H1 (cell line): ENCODE results near the gene LIAS. TPM values are rescaled to one million over a fixed set of nuclear protein-coding genes. Genes with fewer than 3 reads are reported as not detected.
A peak's percentile ranks its signal among the peaks of the same experiment; 100 is the strongest.

ENCODE experiments used
- CTCF ChIA-PET: fragments of 300-600 bp; sonication (Branson Sonifier 250); formaldehyde crosslinking; loops from one replicate; lab custom pipeline; 2021; ENCODE audit not compliant: partially characterized antibody; lab: Charles Lee
- POLR2A ChIA-PET: fragments of 300-600 bp; sonication (Branson Sonifier 250); formaldehyde crosslinking; loops from one replicate; lab custom pipeline; 2021; ENCODE audit warnings: inconsistent platforms; ENCODE audit not compliant: partially characterized antibody; lab: Charles Lee
- DNase-seq, 2 experiments: peaks; one replicate each; pipeline versions ENCODE4 v3.0.0 to v3.0.0-alpha.2; 2010 to 2022; ENCODE audit warnings: low spot score in 2 of 2, low read depth in 1 of 2, mixed read lengths in 1 of 2
- FAIRE-seq: peaks from 2 replicates; lab custom pipeline; 2011; peaks lifted over from hg19 to GRCh38; lab: Jason Lieb, UNC
- H2AFZ ChIP-seq: 2 replicates; pipeline ENCODE4 v1.8.1; 2012; ENCODE audit warnings: low read length, inconsistent platforms
- H2AK5ac ChIP-seq: 2 replicates; pipeline ENCODE4 v1.6.1; 2013; ENCODE audit warnings: low read depth, low read length
- H2BK120ac ChIP-seq: replicated peaks from 2 replicates; pipeline ENCODE3; 2013; ENCODE audit warnings: low read depth, low read length, inconsistent platforms
- H2BK12ac ChIP-seq: 2 replicates; pipeline ENCODE4 v1.6.1; 2013; ENCODE audit warnings: low read depth, low read length
- H2BK15ac ChIP-seq: 2 replicates; pipeline ENCODE4 v1.6.1; 2013; ENCODE audit warnings: low read length
- H2BK20ac ChIP-seq: 2 replicates; pipeline ENCODE4 v1.6.1; 2013; ENCODE audit warnings: low read length
- H2BK5ac ChIP-seq: 2 replicates; pipeline ENCODE4 v1.6.1; 2013; ENCODE audit warnings: low read depth, low read length
- H3K14ac ChIP-seq: 2 replicates; pipeline ENCODE4 v1.6.1; 2013; ENCODE audit warnings: inconsistent platforms; ENCODE audit not compliant: insufficient read length
- H3K18ac ChIP-seq: 2 replicates; pipeline ENCODE4 v1.6.1; 2013; ENCODE audit warnings: low read length; ENCODE audit errors: extremely low read depth
- H3K23ac ChIP-seq: 2 replicates; pipeline ENCODE4 v1.6.1; 2013; ENCODE audit warnings: inconsistent platforms; ENCODE audit not compliant: insufficient read length
- H3K23me2 ChIP-seq: 2 replicates; pipeline ENCODE4 v1.6.1; 2013; ENCODE audit warnings: low read depth, low read length
- H3K27ac ChIP-seq: 2 replicates; pipeline ENCODE4 v1.6.1; 2011; ENCODE audit warnings: low read depth, low read length, inconsistent platforms
- H3K27me3 ChIP-seq, 4 experiments: replicated peaks in 1 of 4; 1 replicate in 1 of 4; 2 replicates in 3 of 4; pipeline versions ENCODE4 v1.6.1 to v1.8.1; 2011 to 2013; ENCODE audit warnings: low read length in 3 of 4, mild to moderate bottlenecking in 3 of 4, inconsistent platforms in 2 of 4, mixed read lengths in 2 of 4, moderate library complexity in 1 of 4; ENCODE audit not compliant: control insufficient read depth in 3 of 4, insufficient read depth in 3 of 4; ENCODE audit errors: extremely low read depth in 1 of 4
- H3K36me3 ChIP-seq, 4 experiments: 2 replicates each; pipeline versions ENCODE4 v1.6.1 to v1.8.1; 2011 to 2013; ENCODE audit warnings: mild to moderate bottlenecking in 4 of 4, low read length in 3 of 4, moderate library complexity in 2 of 4, control low read depth in 1 of 4, inconsistent platforms in 1 of 4; ENCODE audit not compliant: insufficient read depth in 4 of 4, control insufficient read depth in 2 of 4
- H3K4ac ChIP-seq: replicated peaks from 2 replicates; pipeline ENCODE3; 2013; ENCODE audit warnings: low read length, low read depth, mixed read lengths, inconsistent platforms; ENCODE audit not compliant: insufficient read length
- H3K4me1 ChIP-seq, 4 experiments: replicated peaks in 1 of 4; 1 replicate in 1 of 4; 2 replicates in 3 of 4; pipeline versions ENCODE4 v1.6.1 to v1.8.1; 2011 to 2013; ENCODE audit warnings: low read length in 3 of 4, inconsistent platforms in 2 of 4, mixed read lengths in 1 of 4; ENCODE audit not compliant: insufficient read depth in 4 of 4, control insufficient read depth in 3 of 4
- H3K4me2 ChIP-seq, 2 experiments: 2 replicates each; pipeline versions ENCODE4 v1.6.1 to v1.8.1; 2011 to 2013; ENCODE audit warnings: low read depth in 2 of 2, low read length in 2 of 2, control low read depth in 1 of 2, inconsistent platforms in 1 of 2, mild to moderate bottlenecking in 1 of 2; ENCODE audit not compliant: insufficient read depth in 1 of 2
- H3K4me3 ChIP-seq, 4 experiments: fragments of 200-600, 300-600 bp in 1 of 4; sonication (generic), shearing (Covaris generic), sonication (Bioruptor Twin) in 1 of 4; 2 replicates each; pipeline versions ENCODE4 v1.5.1 to v1.8.1; 2011 to 2016; ENCODE audit warnings: low read length in 4 of 4, low read depth in 3 of 4, control low read depth in 2 of 4, inconsistent platforms in 2 of 4, mild to moderate bottlenecking in 2 of 4, mixed read lengths in 1 of 4, moderate library complexity in 1 of 4; ENCODE audit not compliant: insufficient read depth in 2 of 4; ENCODE audit errors: extremely low read depth in 1 of 4
- H3K56ac ChIP-seq: replicated peaks from 2 replicates; pipeline ENCODE3; 2013; ENCODE audit warnings: low read depth, mild to moderate bottlenecking, mixed read lengths, low read length, inconsistent platforms; ENCODE audit not compliant: insufficient read length
- H3K79me1 ChIP-seq: 2 replicates; pipeline ENCODE4 v1.6.1; 2013; ENCODE audit warnings: low read depth, low read length, control low read depth
- H3K79me2 ChIP-seq, 2 experiments: 2 replicates each; pipeline versions ENCODE4 v1.6.1 to v1.8.1; 2012 to 2013; ENCODE audit warnings: low read length in 2 of 2, mild to moderate bottlenecking in 2 of 2, inconsistent platforms in 1 of 2; ENCODE audit not compliant: insufficient read depth in 2 of 2, control insufficient read depth in 1 of 2
- H3K9ac ChIP-seq, 4 experiments: replicated peaks in 1 of 4; 1 replicate in 1 of 4; 2 replicates in 3 of 4; pipeline versions ENCODE4 v1.6.1 to v1.8.1; 2011 to 2013; ENCODE audit warnings: low read depth in 3 of 4, low read length in 3 of 4, control low read depth in 2 of 4, mild to moderate bottlenecking in 2 of 4, moderate library complexity in 2 of 4, inconsistent platforms in 1 of 4; ENCODE audit errors: extremely low read depth in 1 of 4
- H3K9me3 ChIP-seq, 2 experiments: 2 replicates each; pipeline versions ENCODE4 v1.6.1 to v1.8.1; 2012 to 2013; ENCODE audit warnings: mild to moderate bottlenecking in 2 of 2, moderate library complexity in 2 of 2, control low read depth in 1 of 2, inconsistent platforms in 1 of 2, low read depth in 1 of 2, low read length in 1 of 2, mixed read lengths in 1 of 2; ENCODE audit not compliant: insufficient read depth in 2 of 2
- H4K20me1 ChIP-seq, 2 experiments: replicated peaks in 1 of 2; 2 replicates each; pipeline versions ENCODE3 to v1.8.1; 2011 to 2013; ENCODE audit warnings: inconsistent platforms in 2 of 2, low read length in 2 of 2, mild to moderate bottlenecking in 1 of 2; ENCODE audit not compliant: insufficient read depth in 2 of 2, control insufficient read depth in 1 of 2
- H4K5ac ChIP-seq: 2 replicates; pipeline ENCODE4 v1.6.1; 2013; ENCODE audit warnings: low read length, low read depth, mixed read lengths, inconsistent platforms; ENCODE audit not compliant: insufficient read length
- H4K8ac ChIP-seq: 2 replicates; pipeline ENCODE4 v1.8.0; 2013; ENCODE audit warnings: mild to moderate bottlenecking, moderate library complexity, low read length, inconsistent platforms; ENCODE audit not compliant: insufficient read depth; ENCODE audit errors: extremely low read depth
- H4K91ac ChIP-seq: replicated peaks from 2 replicates; pipeline ENCODE3; 2013; ENCODE audit warnings: low read length, mixed read lengths, inconsistent platforms; ENCODE audit not compliant: insufficient read length
- CEBPB ChIP-seq: IDR thresholded peaks from 2 replicates; pipeline ENCODE4 v1.6.1; 2012; ENCODE audit warnings: low read depth, low read length
- E2F6 ChIP-seq: IDR thresholded peaks from 2 replicates; pipeline ENCODE4 v1.6.1; 2012; ENCODE audit warnings: inconsistent platforms
- EGR1 ChIP-seq: IDR thresholded peaks from 2 replicates; pipeline ENCODE4 v1.6.1; 2011; ENCODE audit warnings: low read depth, low read length, borderline replicate concordance
- MAFK ChIP-seq: IDR thresholded peaks from 2 replicates; pipeline ENCODE4 v1.6.1; 2012; ENCODE audit warnings: low read depth, mild to moderate bottlenecking, improper control_type of control experiment, low read length
- NANOG ChIP-seq: IDR thresholded peaks from 2 replicates; pipeline ENCODE4 v1.6.1; 2011; ENCODE audit warnings: low read length, low read depth, mild to moderate bottlenecking, inconsistent platforms; ENCODE audit not compliant: insufficient read depth, poor library complexity, severe bottlenecking
- RAD21 ChIP-seq, 2 experiments: IDR thresholded peaks in 1 of 2; conservative IDR thresholded peaks in 1 of 2; 2 replicates each; pipeline ENCODE4 v1.6.1; 2011; ENCODE audit warnings: low read depth in 2 of 2, low read length in 2 of 2, improper control_type of control experiment in 1 of 2, inconsistent platforms in 1 of 2, mild to moderate bottlenecking in 1 of 2, moderate library complexity in 1 of 2
- RFX5 ChIP-seq: IDR thresholded peaks from 2 replicates; pipeline ENCODE4 v1.6.1; 2011; ENCODE audit warnings: low read depth, low read length, improper control_type of control experiment, borderline replicate concordance
- YY1 ChIP-seq: IDR thresholded peaks from 2 replicates; pipeline ENCODE4 v1.6.1; 2011; ENCODE audit warnings: low read depth, mild to moderate bottlenecking, low read length
- WGBS, 2 experiments: shearing (Covaris generic) in 1 of 2; methylation state at CpG; one replicate each; pipeline versions ENCODE4 v1.1.6 to v1.1.7; 2013 to 2015; ENCODE audit warnings: low lambda C conversion rate in 2 of 2, mixed read lengths in 2 of 2, inconsistent platforms in 1 of 2, low coverage in 1 of 2, missing lambda C conversion rate in 1 of 2; ENCODE audit not compliant: insufficient replicate concordance in 2 of 2, insufficient coverage in 1 of 2, insufficient read length in 1 of 2; ENCODE audit errors: extremely low coverage in 1 of 2, missing lambda C conversion rate in 1 of 2; 5-methylcytosine and 5-hydroxymethylcytosine counted together
- polyA plus RNA-seq, 7 experiments: library from polyadenylated mRNA; depleted of rRNA in 3 of 7; stranded (reverse) in 5 of 7; unstranded in 2 of 7; fragments of >200 nt in 5 of 7; fragments of 200-250 nt in 2 of 7; gene quantifications; 1 replicate in 5 of 7; 2 replicates in 1 of 7; 4 replicates in 1 of 7; pipeline versions ENCODE4 v1.2.1 to v1.2.3, GENCODE V29; 2011 to 2013; ENCODE audit warnings: missing spikeins in 2 of 7, mixed read lengths in 2 of 7
- total RNA-seq: library from RNA; stranded (reverse); fragmentation: NEBNext Ultra II Directional; extraction: Animal tissue kit (Norgen Biotek cat#: 25700); gene quantifications from 2 replicates; pipeline ENCODE4 v1.2.1, GENCODE V29; 2021

The LIAS gene
- total and polyA plus RNA-seq, 2 of the 8 experiments (the other 6 are each of a cell fraction or from before 2014, with no cell fraction given) = 10.5 to 24.9 TPM

GRCh38 chr4:39514888-39515401 lies 56.1 kb downstream of the LIAS start:
- CTCF ChIA-PET = interaction anchor here (0.6 to 1.0 kb wide), 3 partner anchors 8 to 1381 kb away, joined by 3 to 6 read pairs (median 3); no protein-coding TSS in a partner anchor
- Histone ChIP-seq H3K4me3 (no peak overlapping the region), H4K20me1 (peaks cover 0 to 1% of the 10 kb centered on the region in 2 experiments), H2BK20ac (no peak overlapping the region), H4K5ac (no peak overlapping the region), H2BK120ac (no peak overlapping the region), H2BK5ac (no peak overlapping the region), H2BK12ac (no peak overlapping the region), H3K56ac (no peak overlapping the region), H3K36me3 (peaks cover 0 to 59% (median 21%) of the 10 kb centered on the region in 4 experiments), H3K27me3 (no peaks in the 10 kb centered on the region), H4K8ac (no peak overlapping the region), H3K27ac (no peak overlapping the region), H3K23me2 (no peaks in the 10 kb centered on the region), H3K18ac (no peak overlapping the region), H3K4me2 (no peak overlapping the region), H3K14ac (no peak overlapping the region), H3K79me1 (no peaks in the 10 kb centered on the region), H4K91ac (no peak overlapping the region), H3K79me2 (no peaks in the 10 kb centered on the region; a peak in 1 of 4 replicates), H3K9ac (no peak overlapping the region), H3K4ac (no peak overlapping the region), H2AK5ac (no peak overlapping the region), H3K23ac (no peak overlapping the region), H3K4me1 (no peaks in the 10 kb centered on the region), H3K9me3 (no peaks in the 10 kb centered on the region), H2BK15ac (no peak overlapping the region), H2AFZ (no peak overlapping the region)
- POLR2A ChIA-PET = no interaction called here
- FAIRE-seq (no peak), DNase-seq (no peak)
- TF ChIP-seq RAD21 (IDR thresholded peaks at IDR 0.05 in 1 of 2, conservative IDR thresholded peaks at IDR 0.05 in 1 of 2; ENCODE audit: low read depth in 2 of 2, low read length in 2 of 2) (no peak), YY1 (no peak), NANOG (no peak), RFX5 (no peak), CEBPB (peak; percentile 68), EGR1 (no peak), MAFK (no peak), E2F6 (no peak)
- 95% methylated on average over 4 of the region's 4 CpGs; no CpG with 5 or more reads in 1 of the 2 experiments for WGBS, 2 experiments
